Measurements from ENCODE around the gene WNT9B.
A peak's percentile ranks its signal among the peaks of the same experiment; 100 is the strongest.
"Not testable (repeated sequence)": the region's sequence is repeated elsewhere in the genome, so short reads cannot be mapped to it uniquely, and the experiment has no call there.

WNT9B gene

DNA sequence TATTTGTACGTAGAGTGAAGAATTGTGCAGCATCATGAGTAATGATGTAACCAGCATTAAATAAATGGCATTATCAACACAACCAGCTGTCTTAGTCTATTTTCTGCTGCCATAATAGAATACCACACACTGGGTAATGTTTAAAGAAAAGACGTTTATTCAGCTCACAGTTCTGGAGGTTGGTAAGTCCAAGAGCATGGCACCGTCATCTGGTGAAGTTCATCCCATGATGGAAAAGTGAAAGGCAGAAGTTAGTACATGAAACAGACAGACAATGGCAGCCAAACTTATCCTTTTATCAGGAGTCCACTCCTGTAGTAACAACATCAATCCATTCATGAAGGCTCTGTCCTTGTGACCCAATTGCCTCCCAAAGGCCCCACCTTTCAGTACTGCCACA is 65.2 kb downstream of the WNT9B start:
- no peak for DNase-seq

DNA sequence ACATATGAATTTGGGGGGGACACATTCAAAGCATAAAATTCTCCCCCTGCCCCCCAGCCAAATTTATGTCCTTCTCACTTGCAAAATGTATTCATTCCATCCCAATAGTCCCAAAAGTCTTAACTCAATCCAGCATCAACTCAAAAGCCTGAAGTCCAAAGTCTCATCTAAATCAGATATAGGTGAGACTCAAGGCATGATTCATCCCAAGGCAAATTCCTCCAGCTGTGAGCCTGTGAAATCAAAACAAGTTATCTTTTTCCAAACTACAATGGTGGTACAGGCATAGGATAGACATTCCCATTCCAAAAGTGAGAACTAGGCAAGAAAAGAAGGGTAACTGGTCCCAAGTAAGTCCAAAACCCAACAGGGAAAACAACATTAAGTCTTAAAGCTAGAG is 65.7 kb downstream of the WNT9B start:
- DNase-seq, result no peak

DNA sequence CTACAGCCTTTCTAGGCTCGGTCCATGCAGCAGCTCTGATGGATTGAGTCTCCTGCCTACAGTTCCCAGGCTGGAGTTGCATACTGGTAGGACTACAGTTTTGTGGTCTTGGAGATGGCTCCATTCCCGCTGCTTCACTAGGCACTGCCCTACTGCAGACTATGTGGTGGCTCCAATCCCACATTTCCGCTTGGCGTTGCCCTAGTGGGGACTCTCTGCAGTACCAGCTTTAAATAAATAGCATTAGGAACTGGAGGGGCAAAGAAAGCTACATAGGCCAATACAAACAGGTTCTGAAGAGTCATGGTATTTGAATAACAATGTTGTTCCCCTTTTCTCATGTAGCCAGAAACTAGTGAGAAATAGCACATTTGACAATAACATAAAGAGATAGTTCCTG is 66.1 kb downstream of the WNT9B start:
- DNase-seq, result no peak

DNA sequence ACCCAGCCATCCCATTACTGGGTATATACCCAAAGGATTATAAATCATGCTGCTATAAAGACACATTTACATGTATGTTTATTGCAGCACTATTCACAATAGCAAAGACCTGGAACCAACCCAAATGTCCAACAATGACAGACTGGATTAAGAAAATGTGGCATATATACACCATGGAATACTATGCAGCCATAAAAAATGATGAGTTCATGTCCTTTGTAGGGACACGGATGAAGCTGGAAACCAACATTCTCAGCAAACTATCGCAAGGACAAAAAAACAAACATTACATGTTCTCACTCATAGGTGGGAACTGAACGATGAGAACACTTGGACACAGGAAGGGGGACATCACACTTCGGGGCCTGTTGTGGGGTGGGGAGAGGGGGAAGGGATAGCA is 70.6 kb downstream of the WNT9B start:
- not testable (repeated sequence) for DNase-seq

DNA sequence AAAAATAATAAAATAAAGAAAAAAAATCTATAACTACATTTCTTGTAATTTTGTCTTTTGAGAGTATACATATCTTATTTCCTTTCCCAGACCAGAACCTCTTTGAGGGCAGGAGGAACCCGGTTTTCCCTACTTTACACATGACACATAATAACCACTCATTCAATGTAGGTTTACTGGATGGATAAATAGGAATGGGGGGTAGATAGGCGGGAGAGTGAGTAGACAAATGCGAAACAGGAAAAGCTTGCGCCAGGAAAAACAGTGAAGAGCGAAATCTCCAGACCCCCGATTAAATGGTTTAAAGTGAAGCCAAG is 71.1 kb downstream of the WNT9B start:
- no peak for DNase-seq

DNA sequence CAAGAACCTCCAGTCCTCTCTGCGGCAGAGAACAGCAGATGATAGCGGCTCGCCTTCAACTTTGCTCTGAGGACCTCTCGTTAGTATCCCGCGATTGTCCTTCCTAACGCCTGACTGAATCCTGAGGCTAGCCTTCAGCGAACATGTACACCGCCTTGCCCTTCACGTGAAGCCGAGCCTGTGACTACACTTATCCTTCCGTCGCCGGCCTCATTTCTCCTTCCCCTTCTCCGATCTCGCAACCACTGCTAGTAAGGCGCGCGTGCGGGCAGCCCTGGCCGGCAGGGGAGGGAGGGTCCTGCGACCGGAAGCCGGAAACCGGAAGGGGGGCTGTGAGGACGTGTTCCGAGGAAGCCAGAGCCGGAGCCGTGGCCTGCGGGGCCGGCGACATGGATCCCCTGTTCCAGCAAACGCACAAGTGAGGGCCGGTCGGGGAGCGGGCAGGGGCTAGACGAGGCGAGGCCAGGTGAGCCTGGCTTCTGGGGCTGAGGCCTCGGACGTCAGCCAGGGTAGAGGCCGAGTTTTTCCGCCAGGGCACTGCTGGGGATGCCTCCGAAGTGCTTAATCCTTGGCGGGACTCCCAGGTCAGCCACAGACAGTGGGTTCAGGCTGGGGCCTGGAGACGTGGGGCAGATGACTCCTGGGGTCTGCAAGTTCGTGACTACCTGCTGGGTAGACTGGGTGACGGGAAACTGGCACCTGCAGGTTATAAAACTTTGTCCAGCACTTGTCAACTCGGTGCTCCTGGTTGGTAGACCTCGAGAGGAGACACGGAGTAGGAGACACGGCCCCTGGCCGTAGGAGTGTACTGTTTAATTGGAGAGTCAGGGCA is 71.6 kb downstream of the WNT9B start, which contains the start of gene GOSR2:
GOSR2 (plus strand) TSS at position 357 of the 832 bp plus-strand sequence; CDS start at position 390, 33 bp downstream.
- peak; percentile 91 for DNase-seq

DNA sequence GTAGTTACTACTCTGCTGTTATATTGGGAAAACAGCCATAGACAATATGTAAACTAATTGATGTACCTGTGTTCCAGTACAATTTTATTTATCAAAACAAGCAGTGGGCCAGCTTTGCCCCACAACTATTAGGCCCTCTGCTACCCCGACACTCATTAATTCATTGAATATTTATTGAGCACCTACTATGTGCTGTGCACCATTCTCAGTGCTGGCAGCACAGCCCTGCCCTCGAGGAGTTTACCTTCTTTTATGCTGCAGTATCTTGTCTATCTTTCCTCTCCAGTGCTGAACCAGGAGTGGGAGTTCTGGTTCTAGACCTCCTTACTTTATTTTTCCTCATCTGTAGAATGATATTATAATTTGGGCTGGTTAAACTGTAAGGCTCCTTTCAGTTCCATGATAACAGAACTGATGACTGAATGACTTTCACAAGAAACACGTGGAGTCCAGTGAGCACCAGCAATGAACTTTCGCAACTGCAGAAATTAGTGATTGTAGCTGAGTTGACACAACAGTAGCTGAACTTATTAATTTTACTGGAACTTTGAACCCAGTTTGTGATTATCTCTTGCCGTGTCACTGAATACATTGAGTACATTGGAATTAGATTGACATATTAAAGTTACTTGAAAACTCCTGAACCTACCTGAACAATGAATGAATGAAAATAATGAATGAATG is 73.9 kb downstream of the WNT9B start:
- no peak for DNase-seq

DNA sequence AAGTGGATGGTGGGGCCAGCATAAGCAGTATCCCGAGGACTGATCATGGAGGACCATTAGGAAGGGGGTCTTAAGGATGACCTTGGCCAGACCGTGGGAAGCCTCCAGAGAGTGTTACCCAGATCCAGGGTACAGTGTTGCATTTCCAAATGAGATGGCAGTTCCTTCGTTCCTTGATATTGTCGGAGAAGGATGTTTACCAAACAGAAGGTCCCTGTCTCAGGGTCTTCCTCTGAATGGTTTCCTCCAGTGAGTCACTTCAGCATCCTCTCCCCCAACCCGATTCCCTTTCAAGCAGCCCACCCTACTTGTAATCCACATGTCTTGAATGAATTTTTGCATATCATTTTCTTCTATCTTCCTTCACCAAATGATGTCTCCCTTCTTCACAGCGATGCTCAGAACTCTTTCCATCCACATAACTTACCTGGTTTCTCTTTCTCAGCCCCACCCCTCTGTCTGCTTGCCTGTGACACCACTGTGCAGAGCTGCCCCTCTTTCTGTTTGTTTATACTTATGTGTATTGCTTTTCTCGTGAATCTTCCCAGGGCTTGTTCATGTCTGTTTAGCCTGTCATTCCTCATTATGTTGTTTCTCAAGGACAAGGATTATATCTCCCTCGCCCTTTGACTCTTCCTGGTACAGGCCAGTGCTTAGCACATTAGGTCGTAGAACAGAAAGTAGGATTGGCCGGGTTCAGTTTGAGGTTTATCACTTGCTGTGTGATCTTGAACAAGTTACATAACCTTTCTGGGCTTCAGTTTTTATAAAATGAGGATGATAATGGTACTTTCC is 77.3 kb downstream of the WNT9B start:
- no peak for DNase-seq

DNA sequence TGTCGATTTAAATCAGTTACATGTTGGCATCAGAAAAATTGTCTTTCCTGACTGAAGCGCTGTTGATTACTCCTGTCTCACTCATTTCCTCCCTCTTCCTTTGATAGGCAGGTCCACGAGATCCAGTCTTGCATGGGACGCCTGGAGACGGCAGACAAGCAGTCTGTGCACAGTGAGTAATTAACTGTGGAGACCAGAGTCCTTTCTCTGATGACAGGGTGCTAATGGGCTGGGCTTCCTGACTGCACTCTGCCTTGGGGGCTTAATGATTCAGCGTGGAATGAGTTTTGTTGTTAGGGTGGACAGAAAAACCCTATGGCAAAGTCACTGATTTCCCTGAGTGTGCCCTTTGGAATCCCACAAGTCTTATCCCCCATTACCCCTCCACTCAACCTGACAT is 78.0 kb downstream of the WNT9B start:
- DNase-seq, result peak; percentile 96

DNA sequence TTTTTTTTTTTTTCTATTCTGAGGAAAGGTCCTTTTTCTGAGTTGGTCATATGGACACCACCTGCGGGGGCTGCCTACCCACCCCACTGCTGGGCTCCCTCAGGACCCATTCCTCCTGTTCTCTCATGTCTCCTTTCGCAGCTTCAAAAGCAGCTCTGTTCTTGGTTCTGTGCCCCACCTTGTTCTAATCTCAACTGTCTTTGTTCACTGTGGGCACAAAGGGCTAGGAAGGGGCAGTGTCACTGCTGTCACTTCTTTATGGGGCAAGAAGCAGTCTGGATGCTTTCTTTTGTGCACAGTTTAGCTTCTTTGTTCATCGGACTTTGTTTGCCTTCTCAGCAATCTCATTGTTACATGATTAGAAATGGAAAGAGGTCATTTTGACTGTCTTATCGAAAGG is 78.7 kb downstream of the WNT9B start:
- no peak for DNase-seq

DNA sequence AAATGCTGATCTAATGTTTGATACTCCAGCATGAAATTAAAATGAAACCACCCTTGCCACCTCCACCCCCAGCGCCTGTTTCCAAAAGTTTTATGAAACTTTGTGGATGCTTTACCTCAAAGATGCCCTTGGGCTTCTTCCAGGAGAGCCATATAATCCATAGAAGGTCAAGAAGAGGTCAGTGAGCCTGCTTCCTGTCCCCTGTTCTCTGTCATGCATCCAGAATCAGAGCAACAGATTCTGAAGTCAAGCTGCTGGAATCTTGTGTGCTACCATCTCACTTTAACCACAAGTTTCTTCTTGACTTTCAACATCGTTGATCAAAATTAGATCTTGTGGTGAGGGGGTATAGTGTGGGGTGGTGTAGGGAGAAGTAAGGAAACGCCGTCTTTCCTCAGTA is 80.2 kb downstream of the WNT9B start:
- DNase-seq, result no peak

DNA sequence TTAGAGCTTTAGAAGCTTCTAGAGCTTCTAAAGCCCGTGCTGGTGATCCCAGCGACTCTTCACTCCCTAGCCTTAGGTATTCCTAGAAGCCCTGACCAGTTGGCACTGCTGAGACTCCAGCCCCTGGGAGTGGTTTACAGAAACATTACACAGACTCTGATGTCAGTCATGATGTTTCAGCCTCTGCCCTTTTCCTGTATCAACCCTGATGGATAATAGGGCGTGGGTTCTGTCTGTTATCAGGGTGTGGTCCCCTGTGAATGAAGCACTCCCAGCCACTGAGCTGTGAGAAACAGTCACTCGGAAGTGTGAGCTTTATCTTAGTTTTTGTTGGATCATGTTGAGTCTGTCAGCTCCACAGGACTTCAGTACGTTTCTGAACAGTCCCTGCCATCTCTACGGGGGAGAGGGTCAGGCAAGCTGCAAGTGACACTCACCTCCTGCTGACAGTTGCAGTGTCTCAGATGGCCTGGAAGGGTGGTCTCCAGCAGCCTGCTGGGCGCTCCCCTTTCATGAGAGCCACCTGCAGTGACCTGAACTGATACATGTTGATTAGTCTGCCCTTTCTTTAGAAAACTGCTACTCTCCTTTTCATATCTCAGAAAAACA is 84.4 kb downstream of the WNT9B start:
- no peak for DNase-seq
